Astrocyte of the spinal cord (primary cell): ENCODE data around the gene ERICH2.

Experiments
- DNase-seq: peaks from one replicate; pipeline ENCODE4 v3.0.0; 2011; ENCODE audit warnings: low read depth, low spot score
- H3K4me3 ChIP-seq: 2 replicates; pipeline ENCODE4 v1.5.1; 2011; ENCODE audit warnings: low read depth, mild to moderate bottlenecking, low read length, moderate library complexity
- CTCF ChIP-seq: IDR thresholded peaks from 2 replicates; pipeline ENCODE4 v1.5.1; 2012; ENCODE audit warnings: low read depth, mild to moderate bottlenecking, low read length, inconsistent platforms
- in situ Hi-C: cut with HindIII; loops from 2 replicates; pipeline ENCODE4 v1.10.0; 2017; ENCODE audit warnings: low sequenced_read_pairs

Gene ERICH2

GRCh38 chr2:170823898-170824215, 53.7 kb downstream of the ERICH2 start:
- in situ Hi-C loops: no loop called here
- no peak overlapping the region for H3K4me3 ChIP-seq
- no peak for TF ChIP-seq CTCF
- DNase-seq: no peak

- in situ Hi-C loops: no loop called here
- TF ChIP-seq CTCF: no peak
- no peak for DNase-seq
- H3K4me3 ChIP-seq: no peak overlapping the region
Observed at GRCh38 chr2:170824526-170825015, 54.4 kb downstream of the ERICH2 start.

- no peak for DNase-seq
- in situ Hi-C loops: no loop called here
Observed at GRCh38 chr2:170827841-170828532, 57.8 kb downstream of the ERICH2 start.

GRCh38 chr2:170828533-170828916, 58.3 kb downstream of the ERICH2 start:
- no peak for TF ChIP-seq CTCF
- in situ Hi-C loops: no loop called here
- no peak overlapping the region for H3K4me3 ChIP-seq
- DNase-seq: no peak

More at GRCh38 chr2:170827841-170828532, 57.8 kb downstream of the ERICH2 start:
- no peak overlapping the region for H3K4me3 ChIP-seq
- no peak for TF ChIP-seq CTCF

- H3K4me3 ChIP-seq: no peak overlapping the region
- TF ChIP-seq CTCF: no peak
- in situ Hi-C loops: no loop called here
- DNase-seq: no peak
Observed at GRCh38 chr2:170829036-170829435, 58.9 kb downstream of the ERICH2 start.

GRCh38 chr2:170830166-170830565, 60.0 kb downstream of the ERICH2 start:
- in situ Hi-C loops: no loop called here
- no peak for TF ChIP-seq CTCF
- DNase-seq: no peak
- no peak overlapping the region for H3K4me3 ChIP-seq
